Lower leg skin (tissue), 3 donors: ENCODE results near the gene EML6.

Experiments
- CTCF ChIP-seq, 3 donors: fragments of 450-650 bp; IDR thresholded peaks; one replicate each; pipeline ENCODE4 v1.5.1; 2016; ENCODE audit warnings: antibody characterized with exemption in 3 of 3, mild to moderate bottlenecking in 3 of 3, moderate library complexity in 2 of 3
- POLR2A ChIP-seq, 2 donors: fragments of 450-650 bp; IDR thresholded peaks; one replicate each; pipeline ENCODE4 v1.6.1; 2016 to 2017; ENCODE audit warnings: antibody characterized with exemption in 2 of 2, mild to moderate bottlenecking in 1 of 2, moderate library complexity in 1 of 2

GRCh38 chr2:54805255-54805654 lies 81.8 kb downstream of the EML6 start:
- TF ChIP-seq CTCF (IDR thresholded peaks at IDR 0.05) (no peak), POLR2A (IDR thresholded peaks at IDR 0.05) (no peak)
